NCI-H345 treated with DMSO at 0.1 percent for 48 hours (cell line): ENCODE measurements around the gene WDFY3.
"Not testable (repeated sequence)": the region's sequence is repeated elsewhere in the genome, so short reads cannot be mapped to it uniquely, and the experiment has no call there.

Experiments
- DNase-seq: peaks from one replicate; lab custom pipeline; 2025; ENCODE audit not compliant: unreplicated experiment; lab: John Stamatoyannopoulos, UW

WDFY3 gene

DNA sequence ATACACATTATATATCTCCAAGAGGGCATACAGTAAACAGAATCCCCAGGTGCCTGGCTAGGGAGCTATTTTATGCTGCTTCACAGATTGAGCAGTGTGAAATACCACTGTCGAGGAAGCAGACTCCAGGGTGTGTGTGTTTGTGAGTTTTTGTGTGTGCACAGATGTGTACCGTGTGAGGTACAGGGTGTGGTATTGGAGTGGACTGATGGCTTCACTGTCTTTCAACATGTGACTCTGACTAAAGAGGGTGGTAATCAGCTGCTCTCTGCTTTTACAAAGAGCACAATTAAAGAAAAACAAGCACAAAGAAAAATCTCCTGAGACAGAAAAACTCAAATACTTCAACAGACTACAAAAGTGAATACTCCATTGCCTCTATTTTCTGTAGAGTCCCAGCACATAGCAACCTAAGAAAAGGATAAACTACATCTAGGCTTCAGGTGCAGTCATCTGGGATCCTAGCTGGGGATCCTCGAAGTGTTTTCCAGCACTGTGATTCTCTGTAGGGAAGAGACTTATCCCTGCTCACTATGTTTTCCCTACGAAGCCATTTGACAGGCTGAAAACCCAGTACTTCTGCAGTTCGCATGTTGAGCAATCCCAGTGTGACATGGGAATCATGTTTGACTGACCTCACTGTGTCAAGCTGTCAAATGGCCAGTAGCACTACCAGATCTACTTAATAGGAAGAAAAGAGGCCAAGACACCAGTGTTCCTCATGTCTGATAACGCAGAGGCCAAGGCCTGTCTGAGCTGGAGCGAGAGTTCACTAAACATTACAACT, 283.2 kb downstream of the WDFY3 start:
- DNase-seq = no peak

DNA sequence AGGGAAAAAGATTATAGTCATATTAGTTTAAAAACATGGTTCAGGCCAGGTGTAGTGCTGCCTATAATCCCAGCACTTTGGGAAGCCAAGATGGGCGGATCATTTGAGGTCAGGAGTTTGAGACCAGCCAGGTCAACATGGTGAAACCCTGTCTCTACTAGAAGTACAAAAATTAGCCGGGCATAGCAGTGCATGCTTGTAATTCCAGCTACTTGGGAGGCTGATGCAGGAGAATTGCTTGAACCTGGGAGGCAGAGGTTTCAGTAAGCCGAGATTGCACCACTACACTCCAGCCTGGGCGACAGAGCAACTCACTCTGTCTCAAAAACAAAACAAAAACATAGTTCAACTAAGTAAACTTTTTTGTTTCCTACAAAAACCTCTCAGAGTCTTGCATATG, 283.8 kb downstream of the WDFY3 start:
- DNase-seq = not testable (repeated sequence)

DNA sequence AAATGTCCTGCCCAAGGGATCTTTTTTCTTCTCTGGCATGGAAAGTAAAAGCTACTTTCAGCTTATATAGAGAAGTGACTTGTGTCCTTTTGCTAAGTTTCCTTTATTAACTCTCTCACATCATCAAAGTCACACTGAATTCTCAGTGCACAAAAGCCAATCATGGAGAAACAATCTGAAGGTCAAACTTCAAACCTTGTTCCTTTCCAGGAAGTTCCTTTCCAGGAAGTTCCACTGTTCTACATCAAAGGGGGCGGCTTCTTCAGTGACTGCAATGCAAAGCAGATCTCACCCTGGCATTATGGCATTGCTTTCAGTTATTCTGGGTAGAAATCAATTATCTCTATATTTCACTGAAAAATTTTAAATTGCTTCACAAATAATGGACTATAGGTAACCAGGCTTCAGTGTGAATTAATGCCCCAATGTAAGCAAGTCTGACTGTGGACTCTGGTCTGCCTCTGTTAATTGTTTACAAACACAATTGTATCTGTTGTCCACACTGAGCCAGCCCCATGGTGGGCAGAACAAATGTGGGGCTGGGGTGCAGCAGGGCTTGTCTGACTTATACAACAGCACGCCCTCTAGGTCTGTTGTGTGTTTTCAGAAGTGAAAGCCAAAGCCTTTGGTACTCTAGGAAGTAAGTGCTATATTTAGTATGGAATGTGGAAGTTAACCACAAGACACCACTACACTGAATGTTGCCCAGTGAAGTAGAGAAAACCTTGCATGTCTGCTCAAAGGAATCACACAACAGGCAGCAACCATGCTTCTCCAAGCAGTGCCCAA, 284.8 kb downstream of the WDFY3 start:
- no peak for DNase-seq

DNA sequence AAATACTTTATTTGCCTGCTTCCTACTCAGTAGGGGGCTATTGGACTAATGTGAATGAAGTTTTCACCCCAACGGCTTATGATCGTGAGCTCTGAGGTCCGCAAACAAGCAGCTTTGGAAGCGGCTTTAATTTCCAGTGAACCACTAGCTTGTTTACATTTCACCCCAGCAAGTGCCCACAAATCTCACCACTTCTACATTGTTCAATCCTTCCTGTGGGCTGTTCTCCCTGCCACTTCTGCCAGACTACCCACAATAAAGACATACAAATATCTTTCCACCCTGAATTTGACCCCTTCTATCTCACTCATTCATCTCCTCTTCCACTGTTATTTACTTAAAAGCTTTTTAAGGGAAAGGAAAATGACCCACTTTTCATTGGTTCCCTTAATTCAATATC, 285.5 kb downstream of the WDFY3 start:
- DNase-seq = no peak

DNA sequence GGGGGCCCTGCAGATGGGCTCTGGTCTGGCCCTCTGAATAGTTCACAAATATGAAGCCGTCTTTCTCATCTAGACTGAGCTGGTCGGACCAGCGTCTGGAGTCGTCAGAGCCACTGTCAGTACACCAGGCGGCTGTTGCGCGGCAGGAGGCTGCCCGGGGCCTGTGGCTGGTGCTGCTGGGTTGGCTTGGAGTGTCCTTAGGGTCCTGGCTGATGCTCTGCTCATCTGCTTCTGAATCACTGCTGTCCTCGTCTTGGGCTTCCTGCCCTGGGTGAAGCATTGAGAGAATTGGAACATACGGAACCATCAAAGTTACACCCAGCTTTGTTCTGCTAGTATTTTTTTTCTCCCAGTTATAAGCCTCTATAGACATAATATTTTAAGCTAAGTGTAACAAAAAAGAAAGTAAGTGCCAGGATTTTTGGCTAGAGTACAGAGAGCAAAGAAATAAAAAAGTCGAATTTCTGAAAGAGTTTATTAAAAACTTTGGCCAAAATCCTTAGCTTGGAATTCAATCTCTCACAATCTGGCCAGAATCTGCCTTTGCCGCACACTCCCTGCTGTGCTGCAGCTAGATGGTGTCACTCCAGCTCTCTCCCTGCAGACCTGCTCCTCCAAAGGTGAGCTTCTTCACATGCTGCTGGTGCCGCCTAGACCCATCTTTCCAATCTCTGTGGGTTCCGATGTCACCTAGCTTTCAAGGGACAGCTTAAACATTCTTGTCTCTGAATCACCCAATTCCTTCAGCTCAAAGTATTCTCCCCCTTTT, 287.3 kb downstream of the WDFY3 start:
- no peak for DNase-seq

DNA sequence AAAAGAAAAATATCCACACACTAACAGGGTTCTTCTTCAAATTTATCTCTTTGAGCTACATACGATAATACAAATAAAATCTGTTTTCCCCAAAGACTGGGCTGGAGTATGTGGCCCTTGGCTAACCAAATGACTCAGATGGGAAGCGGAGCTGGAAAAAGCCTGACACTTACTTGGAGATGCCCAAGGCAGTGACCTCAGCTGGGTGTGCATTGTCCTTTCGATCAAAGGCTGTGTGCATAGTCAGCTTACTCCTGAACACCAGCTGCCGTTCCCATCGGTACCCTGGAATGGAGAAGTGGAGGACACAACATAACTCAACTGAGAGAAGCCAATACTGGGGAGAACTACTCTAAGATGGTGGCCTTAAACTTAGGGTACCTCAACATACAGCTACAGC, 288.5 kb downstream of the WDFY3 start:
- no peak for DNase-seq

DNA sequence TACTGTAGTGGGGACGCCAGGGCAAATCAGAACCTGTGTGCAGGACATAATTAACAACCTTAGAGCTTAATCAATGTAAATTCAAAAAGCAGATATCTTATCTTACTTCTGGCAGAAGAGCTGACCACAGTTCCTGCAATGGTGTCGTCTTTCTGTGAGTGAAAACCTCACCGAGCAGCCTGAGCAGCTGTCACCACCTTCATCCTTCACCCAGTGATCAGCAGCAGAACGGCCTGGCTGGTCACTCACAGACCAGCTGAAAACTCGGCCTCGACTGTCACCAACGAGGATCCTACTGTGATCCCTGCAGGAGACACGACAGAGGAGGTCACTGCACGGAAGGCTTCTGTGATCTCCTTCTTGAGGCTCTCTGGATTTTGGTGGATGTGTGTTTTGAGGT, 289.4 kb downstream of the WDFY3 start:
- no peak for DNase-seq

DNA sequence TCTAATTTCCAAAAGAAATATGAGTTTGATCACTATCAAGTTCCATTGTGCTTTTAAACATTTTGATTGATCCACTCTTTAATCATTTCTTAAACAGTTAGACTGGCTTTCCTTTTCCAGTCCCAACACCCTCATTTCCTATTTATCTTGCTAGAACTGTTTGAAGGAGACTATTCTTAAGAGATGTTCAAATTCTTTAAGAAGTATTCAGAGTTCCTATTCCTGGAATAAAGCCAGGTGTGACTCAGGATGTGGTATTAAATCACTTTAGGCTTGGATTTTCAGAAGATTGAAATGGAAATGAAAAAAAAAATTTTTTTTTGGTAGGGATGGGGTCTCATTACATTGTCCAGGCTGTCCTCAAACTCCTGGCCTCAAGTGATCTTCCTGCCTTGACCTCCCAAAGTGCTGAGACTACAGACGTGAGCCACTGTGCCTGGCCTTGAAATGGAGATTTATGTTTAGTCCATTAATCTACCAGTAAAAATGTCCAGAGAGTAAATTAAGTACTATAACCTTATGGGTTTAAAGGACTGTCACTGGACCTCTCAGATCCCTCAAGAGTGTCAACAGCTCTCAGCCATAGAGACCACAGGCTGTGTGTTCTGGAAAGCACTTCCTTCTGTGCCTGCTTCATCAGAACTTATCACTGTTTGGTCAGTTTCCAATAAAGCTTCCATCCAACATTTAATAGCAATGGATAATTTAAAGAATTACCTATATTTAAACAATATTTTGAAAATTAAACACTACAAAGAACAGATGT, 292.8 kb downstream of the WDFY3 start:
- DNase-seq = no peak

DNA sequence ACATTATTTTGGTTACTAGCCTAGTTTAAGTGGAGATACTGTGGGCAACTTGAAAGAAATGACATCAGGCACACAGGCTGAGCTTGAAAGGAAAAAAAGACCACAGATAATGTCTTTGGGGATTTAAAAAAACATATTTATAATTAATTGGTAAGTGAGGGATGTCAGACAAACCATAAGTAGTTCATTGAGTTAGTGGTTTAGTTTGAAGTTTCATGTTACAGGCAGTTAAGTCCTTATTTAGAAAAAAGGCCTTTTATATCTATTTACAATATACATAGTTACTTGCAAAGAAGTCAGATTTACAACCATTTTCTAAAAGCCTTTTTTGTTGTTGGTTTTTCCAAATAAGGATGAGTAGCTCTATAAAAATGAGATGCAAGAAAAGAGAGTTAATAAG, 294.3 kb downstream of the WDFY3 start:
- no peak for DNase-seq

DNA sequence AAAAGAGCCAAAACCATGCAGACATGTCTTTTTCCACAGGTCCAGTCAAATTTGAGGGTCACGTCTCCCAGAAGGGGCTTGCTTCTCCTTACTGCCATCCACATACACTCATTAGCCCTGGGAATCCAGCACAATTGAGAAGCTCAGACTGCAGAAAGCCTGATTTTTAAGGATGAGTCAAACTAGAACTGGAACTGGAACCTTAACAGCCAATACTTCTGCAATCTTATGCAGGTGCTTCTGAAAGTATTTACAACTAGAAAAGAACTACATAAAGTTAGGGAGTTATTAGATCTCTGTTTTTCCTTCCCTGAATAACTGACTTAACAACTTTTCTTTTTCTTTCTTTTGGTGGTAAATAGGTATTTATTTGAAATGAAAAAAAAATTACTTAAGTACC, 297.3 kb downstream of the WDFY3 start:
- no peak for DNase-seq

DNA sequence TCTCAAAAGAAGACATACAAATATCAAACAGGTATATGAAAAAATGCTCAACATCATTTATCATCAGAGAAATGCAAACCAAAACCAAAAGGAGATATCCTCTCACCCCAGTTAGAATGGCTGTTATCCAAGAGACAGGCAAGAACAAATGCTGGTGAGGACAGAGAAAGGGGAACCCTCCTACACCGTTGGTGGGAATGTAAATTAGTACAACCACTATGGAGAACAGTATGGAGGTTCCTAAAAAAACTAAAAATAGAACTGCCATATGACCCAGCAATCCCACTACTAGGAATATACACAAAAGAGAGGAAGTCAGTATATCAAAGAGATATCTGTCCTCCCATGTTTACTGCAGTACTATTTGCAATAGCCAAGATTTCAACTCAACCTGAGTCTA, 300.1 kb downstream of the WDFY3 start:
- DNase-seq = no peak

DNA sequence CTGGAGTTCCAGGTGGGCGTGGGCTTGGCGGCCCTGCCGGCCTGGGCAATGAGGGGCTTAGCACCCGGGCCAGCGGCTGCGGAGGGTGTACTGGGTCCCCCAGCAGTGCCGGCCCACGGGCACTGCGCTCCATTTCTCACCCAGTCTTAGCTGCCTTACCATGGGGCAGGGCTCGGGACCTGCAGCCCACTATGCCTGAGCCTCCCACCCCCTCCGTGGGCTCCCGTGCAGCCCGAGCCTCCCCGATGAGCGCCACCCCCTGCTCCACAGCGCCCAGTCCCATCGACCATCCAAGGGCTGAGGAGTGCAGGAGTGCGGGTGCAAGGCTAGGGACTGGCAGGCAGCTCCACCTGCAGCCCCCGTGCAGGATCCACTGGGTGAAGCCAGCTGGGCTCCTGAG, 301.7 kb downstream of the WDFY3 start:
- DNase-seq = not testable (repeated sequence)

DNA sequence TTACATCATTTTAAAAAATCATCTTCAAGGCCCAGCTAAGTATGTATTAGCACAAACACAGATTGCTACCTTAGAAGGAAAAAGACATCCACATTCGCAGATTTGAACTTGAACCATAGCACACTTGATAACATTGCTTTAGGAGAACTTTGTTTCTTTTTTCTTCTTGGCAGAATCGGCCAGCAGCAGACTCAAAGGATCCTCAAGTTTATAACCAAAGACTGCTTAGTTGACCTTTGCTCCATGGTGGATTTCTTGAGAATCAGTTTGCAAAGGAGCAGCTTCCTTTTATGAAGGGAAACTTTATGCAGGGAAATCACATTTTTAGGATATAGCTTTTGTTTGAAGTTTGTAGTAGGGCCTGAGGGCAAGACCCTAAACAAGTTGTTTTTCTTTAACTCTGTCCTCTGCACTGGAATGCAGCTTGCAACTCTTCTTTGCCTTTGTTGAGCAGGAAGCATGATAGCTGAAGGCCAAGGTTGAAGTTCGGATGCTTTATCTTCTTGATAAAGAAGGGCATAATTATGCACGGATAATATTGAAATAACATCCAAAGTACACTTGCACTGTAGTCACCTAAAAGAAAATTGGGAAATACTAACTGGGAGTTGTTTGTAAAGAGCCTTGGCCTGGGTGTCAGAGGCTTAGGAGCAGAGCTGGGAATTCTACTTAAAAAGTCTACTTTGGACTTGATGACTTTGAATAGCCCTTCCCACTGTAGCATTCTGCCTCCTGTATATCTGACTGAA, 305.1 kb downstream of the WDFY3 start:
- DNase-seq = no peak

DNA sequence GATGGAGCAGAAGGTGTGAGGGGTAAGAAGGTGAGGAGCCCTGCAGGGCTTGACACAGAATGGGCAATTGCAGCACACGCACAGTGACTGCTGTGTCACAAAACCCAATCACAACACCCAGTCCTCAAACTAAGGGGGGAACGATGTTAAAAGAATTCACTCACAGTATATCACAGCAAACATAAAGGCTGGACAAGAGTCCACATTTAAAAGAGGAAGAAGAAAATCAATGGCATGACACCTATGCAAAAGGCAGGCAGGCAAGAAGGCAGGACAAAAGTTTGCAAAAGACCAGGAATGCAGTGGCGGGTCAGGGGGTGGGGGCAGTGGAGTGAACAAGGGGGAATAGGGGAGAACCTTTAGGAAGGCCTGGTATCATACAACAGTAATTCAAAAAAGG, 305.9 kb downstream of the WDFY3 start:
- no peak for DNase-seq

DNA sequence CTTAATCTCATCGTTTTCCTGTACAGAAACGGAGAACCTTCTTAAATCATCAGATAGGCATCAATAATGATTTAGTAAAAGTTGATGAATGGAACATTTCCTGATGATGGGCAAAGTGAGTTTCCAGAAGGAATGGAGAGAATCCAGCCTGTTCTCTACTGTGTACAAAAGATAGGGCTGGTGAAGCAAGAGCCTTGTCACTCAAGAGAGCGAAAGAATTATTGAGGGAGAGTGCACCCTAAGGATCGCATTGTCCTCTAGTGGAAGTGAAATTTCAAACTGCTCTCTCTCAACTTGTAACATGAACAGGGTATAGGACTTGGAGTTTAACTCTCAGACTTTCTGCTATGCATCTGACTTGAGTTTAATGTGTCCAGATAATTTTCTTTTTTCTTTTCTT, 314.0 kb downstream of the WDFY3 start:
- DNase-seq = no peak

DNA sequence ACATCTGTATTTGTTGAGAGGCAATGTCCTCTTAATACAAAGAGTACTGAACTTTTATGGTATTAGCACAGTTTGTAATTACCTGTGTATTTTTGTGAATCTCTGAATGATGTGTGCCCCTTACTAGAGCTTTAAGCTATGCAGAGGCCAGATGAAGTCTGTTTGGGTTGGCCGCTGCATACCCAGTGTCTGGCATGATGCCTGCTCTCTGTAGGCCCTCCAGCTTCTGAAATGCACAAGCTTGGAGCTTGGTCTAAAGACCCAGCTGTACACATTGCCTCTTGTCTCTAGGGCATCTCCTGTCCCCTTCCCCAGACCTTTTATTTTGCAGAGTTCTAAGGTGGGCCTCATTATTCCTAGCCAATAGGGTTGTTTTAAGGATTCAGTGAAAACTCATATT, 315.0 kb downstream of the WDFY3 start:
- no peak for DNase-seq

DNA sequence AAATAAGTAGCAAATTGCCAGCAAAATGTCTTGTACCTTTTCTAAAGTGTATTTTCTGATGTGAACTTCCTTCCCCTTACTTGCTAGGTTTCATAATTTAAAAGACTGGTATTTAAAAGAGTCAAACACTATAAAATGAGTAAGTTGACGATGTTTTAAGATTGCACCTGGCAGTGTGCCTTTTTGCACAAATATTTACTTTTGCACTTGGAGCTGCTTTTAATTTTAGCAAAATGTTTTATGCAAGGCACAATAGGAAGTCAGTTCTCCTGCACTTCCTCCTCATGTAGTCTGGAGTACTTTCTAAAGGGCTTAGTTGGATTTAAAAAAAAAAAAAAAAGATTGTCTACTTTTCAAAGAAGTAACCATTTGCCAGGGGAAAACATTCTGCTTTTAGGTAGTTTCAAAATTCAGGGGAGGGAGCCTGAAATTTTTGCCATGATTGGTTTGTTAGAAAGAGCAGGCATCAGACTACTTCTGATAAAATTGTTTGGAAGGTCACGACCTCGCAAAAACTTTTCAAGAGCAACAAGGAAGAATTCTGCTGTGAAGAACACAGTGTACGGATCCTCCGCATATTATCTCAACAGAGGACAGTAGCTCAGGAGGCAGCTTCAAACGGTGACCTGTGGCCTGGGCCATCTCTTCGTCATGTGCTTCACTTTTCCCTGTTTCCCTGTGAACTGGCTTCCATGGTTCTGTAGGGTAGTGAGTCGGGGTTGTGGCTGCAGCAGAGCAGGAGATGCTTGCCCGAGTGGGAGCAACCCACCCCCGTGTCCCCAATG, 317.4 kb downstream of the WDFY3 start:
- DNase-seq = no peak

DNA sequence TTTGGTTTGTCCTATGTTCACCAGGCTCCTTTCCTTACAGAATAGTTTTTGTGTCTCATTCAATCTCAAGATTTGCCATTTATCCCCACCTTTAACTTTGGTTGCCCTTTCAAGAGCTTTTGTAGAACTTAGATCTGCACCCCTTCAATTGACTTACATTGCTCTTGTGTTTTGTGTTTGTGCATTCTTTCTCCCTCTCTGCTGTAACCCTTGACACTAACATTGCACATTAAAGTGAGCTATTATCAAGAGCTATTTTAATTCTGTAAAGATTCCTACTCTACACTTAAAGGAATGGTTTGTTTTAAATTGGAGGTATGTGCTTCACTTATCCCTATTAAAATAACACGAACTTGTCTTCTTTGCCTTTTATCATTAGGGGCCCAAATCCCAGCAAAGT, 318.3 kb downstream of the WDFY3 start:
- no peak for DNase-seq

DNA sequence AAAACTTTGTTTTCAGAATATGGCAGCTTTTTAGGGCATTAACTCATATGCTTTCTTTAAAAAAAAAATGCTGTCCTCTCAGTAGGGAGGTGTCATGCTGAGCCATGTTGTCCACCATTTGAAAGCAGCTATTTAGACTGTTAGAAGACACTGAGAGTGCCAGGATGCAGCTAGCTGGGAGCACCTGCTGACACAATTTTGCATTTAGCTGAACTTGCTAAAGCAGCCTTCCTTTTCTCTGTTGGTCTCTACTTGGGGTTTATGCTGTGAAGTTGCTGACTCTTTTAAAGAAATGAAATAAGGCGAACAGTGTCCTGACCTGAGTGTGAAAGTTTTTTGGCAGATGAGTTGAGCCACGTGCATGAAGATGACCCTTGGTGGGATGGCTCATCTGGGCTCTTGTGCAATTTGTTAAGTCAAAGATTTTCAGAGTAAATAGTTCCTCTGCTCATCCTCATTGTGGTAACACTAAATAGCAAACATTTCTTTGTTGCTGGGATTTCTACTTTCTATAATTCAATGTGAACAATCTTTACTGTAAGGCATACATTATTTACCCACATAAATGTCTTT, 319.1 kb downstream of the WDFY3 start:
- peak; percentile 2 for DNase-seq
